HG03457 (cell line): ENCODE results near the gene ADCY2.

ENCODE experiments used
- ATAC-seq: cut with Tn5 transposase; IDR thresholded peaks from one replicate; pipeline ENCODE4 v1.9.1; 2021; ENCODE audit warnings: moderate number of reproducible peaks; ENCODE audit not compliant: unreplicated experiment

The ADCY2 gene

GRCh38 chr5:7395947-7396712 lies at the start of gene ADCY2:
TSS of gene ADCY2 (plus strand) at chr5:7396138. CDS start at chr5:7396297, 159 bp downstream.
- ATAC-seq = no peak

- ATAC-seq = no peak
These were observed 48.6 kb upstream of the ADCY2 start for GRCh38 chr5:7347377-7347776.

DNA sequence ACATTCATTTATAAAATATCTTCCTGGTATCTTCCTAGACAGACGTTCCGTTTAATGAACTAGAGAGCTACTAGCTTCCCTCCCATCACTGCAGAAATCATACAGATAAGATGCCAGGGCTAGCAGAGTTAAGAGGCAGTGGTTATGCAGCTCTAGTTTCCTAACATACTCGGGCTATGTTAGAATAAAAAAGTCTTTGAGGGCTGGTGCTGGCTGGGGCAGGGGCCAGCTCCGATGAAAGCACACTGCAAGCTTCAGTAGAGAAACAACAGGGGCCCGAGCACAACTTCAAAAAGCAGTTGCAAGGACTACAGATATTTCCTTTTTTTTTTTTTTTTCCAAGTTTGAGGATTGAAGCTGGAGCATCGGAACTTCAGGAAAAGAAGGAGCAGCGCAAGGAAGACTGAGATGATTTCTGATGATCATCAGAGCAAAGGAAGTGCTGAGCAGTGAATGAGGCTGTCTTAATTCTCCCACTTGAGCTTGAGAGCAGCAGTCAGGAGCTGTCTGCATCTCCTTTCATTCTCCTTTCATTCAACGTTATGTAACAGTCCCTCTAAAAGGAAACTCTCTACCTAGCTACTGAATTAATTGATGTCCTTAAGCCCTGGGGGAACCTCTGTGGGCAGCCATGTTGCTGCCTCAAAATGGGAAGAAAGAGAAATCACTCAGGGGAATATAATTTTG lies 47.6 kb upstream of the ADCY2 start:
- ATAC-seq = no peak

DNA sequence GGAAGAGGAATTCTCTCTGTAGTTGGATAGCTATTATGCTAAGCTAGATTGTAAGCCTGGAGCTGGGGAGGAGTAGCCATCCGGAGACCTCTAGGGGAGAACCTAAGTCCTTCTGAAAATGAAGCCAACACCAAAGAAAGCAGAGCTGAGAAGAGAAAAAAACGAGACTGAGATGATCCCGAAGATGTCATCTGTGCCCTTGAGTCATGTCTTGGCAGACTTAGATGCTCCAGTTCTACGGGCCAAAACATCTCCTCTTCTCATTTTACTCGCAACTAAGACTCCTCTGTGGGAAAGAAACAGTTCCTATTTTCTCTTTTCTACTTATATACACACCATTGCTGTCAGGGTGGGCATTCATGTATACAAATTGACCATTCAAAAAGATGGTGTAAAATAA lies 34.3 kb upstream of the ADCY2 start:
- ATAC-seq = no peak

- ATAC-seq = no peak
These were observed 32.8 kb upstream of the ADCY2 start for GRCh38 chr5:7363067-7363677.

DNA sequence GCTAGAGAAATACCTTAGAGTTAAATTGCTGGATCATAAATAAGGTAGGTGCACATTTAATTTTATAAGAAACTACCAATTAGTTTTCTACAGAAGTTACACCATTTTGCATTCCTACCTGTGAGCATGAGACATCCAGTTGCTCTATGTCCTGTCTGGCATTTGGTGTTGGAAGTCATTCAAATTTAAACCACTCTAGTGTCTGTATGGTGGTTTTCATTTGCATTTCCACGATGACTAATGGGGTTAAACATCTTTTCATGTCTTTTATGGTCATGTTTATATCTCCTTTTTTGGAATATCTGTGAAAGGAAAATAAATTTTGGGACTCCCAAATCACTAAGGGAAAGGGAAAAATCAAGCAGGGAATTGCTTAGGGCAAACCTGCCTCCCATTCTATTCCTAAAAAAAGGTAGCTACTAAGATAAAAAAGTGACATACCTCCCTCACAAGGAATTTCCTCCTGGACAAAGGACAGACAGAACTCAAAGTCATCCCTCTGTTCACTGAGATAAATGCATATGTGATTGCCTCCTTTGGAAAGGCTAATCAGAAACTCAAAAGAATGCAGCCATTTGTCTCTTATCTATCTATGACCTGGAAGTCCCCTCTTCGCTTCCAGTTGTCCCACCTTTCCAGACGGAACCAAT lies 31.6 kb upstream of the ADCY2 start:
- ATAC-seq = no peak

- no peak for ATAC-seq
These were observed 28.2 kb upstream of the ADCY2 start for GRCh38 chr5:7367780-7368179.

DNA sequence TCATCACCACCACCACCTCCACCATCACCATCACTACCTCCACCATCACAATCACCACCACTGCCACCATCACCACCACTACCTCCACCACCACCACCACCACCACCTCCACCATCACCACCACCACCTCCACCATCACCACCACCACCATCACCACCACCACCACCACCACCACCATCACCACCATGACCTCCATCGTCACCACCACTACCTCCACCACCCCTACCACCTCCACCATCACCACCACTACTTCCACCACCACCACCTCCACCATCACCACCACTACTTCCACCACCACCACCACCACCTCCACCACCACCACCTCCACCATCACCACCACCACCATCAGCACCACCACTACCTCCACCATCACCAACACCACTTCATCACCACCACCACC lies 23.5 kb upstream of the ADCY2 start:
- ATAC-seq = no peak

DNA sequence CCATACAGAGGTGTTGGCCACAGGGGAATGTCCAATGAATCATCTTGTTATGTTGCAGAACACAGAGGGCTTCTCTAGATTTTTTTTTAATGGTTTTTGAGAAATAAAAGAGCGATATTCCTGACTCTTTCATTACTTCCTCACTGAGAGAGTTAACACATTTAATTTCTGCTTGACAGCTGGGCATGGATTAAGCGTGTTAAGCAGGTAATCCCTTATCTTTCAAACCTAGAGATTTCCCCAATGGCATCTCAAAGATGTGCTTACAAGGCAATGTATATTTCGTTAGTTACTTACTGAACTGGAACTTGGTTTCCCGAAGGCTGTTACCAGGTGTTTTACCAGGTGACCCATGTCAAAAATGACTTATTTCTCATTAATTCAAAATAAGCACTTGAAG lies 21.8 kb upstream of the ADCY2 start:
- no peak for ATAC-seq

DNA sequence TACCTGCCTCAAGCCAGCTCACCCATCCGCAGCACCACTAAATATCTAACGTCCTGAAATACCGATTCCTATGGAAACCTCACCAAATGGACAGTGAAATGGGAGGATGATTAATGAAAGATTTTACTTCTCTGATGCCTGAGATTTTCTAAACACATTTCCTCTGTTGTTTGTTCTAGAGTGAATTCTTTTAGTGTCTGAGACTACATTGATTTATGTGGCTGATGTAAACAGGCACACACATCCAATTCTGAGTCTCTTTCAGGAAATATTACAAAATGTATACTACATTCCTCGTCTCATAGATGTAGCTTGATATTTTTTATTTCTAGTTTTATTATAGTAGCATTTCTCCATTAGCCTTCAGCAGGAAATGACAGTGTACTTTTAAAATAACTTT lies 20.5 kb upstream of the ADCY2 start:
- no peak for ATAC-seq

- ATAC-seq = no peak
These were observed 19.1 kb upstream of the ADCY2 start for GRCh38 chr5:7376871-7377270.

GRCh38 chr5:7377761-7378160 lies 18.2 kb upstream of the ADCY2 start:
- no peak for ATAC-seq

GRCh38 chr5:7382588-7382987 lies 13.3 kb upstream of the ADCY2 start:
- ATAC-seq = no peak

GRCh38 chr5:7385681-7386080 lies 10.3 kb upstream of the ADCY2 start:
- ATAC-seq = no peak

DNA sequence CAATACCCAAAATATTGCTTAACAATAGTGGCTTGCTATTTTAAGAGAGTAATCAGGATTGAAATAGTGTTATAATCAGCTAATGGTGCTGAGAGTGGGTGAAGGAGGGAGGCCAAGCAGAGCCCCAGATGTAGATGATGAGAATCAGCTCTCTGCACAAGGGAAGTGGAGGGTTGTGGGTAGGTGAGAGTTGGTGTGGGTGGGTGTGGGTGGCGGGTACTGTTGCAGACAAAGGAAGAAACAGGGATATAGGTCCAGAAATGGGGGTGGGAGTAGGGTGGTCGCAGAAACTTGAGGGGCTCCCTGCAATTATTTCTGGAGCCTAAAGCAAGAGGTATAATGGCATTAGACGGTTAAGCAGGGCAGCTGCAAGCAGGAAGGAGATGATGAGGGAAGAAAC lies 7.4 kb upstream of the ADCY2 start:
- no peak for ATAC-seq

- ATAC-seq = no peak
These were observed 4.7 kb upstream of the ADCY2 start for GRCh38 chr5:7391215-7391614.

GRCh38 chr5:7391814-7392692 lies 3.9 kb upstream of the ADCY2 start:
- ATAC-seq = no peak

DNA sequence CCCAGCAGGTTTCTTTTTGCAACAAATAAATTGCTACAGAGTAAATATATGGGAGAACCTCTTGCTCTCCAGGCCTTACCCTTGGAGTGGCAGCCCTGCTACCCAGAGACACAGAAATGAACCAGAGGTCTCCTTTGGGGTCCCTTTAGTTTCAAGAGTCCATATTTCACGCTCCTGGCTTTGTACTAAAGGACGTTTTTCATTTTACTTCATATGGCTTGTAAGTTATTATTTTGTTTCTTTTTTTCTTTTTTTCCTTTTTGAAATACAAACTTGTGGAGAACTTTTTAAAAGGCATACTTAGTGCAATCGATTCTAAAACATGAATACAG lies 3.3 kb upstream of the ADCY2 start:
- ATAC-seq = no peak

- ATAC-seq = no peak
These were observed 1.8 kb upstream of the ADCY2 start for GRCh38 chr5:7393921-7394799.

- no peak for ATAC-seq
These were observed 978 bp upstream of the ADCY2 start for GRCh38 chr5:7394889-7395431.
